C4-2B (cell line): ENCODE results near the gene HOXB7.

Source experiments
- ZFX ChIP-seq: fragments of 450-650 bp; IDR thresholded peaks from 2 replicates; pipeline ENCODE4 v1.6.1; 2017
- TF ChIP-seq, protein P1 (sequence below): fragments of 450-650 bp; conservative IDR thresholded peaks from 2 replicates; pipeline ENCODE4 v1.5.1; 2017; ENCODE audit warnings: mild to moderate bottlenecking

DNA sequence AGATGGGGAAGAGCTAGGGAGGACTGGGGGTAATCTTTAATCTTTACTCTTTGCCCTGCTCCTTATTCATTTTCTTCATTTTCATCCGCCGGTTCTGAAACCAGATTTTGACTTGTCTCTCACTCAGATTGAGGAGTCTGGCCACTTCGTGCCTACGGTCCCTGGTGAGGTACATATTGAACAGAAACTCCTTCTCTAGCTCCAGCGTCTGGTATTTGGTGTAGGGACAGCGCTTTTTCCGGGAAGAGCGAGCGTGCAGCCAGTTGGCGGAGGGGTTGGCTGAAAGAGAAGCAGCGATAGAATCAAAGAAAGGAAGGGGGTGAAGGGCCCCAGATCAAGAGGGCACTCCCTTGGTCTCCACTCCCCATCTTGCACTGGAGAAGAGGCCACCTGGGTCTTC, 12.0 kb upstream of the HOXB7 start:
- TF ChIP-seq, protein P1, sequence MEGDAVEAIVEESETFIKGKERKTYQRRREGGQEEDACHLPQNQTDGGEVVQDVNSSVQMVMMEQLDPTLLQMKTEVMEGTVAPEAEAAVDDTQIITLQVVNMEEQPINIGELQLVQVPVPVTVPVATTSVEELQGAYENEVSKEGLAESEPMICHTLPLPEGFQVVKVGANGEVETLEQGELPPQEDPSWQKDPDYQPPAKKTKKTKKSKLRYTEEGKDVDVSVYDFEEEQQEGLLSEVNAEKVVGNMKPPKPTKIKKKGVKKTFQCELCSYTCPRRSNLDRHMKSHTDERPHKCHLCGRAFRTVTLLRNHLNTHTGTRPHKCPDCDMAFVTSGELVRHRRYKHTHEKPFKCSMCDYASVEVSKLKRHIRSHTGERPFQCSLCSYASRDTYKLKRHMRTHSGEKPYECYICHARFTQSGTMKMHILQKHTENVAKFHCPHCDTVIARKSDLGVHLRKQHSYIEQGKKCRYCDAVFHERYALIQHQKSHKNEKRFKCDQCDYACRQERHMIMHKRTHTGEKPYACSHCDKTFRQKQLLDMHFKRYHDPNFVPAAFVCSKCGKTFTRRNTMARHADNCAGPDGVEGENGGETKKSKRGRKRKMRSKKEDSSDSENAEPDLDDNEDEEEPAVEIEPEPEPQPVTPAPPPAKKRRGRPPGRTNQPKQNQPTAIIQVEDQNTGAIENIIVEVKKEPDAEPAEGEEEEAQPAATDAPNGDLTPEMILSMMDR: no peak
- no peak for TF ChIP-seq ZFX
